GM12873 (cell line): ENCODE measurements around the gene ARSB.

ENCODE experiments used
- TF ChIP-seq, protein P1 (sequence below): IDR thresholded peaks from 2 replicates; pipeline ENCODE4 v1.5.1; 2012; ENCODE audit warnings: low read depth, mild to moderate bottlenecking, moderate library complexity, low read length, control low read depth; ENCODE audit not compliant: insufficient read depth; ENCODE audit errors: missing control alignments

The ARSB gene

GRCh38 chr5:78993165-78993564 is 8.1 kb upstream of the ARSB start:
- TF ChIP-seq, protein P1, sequence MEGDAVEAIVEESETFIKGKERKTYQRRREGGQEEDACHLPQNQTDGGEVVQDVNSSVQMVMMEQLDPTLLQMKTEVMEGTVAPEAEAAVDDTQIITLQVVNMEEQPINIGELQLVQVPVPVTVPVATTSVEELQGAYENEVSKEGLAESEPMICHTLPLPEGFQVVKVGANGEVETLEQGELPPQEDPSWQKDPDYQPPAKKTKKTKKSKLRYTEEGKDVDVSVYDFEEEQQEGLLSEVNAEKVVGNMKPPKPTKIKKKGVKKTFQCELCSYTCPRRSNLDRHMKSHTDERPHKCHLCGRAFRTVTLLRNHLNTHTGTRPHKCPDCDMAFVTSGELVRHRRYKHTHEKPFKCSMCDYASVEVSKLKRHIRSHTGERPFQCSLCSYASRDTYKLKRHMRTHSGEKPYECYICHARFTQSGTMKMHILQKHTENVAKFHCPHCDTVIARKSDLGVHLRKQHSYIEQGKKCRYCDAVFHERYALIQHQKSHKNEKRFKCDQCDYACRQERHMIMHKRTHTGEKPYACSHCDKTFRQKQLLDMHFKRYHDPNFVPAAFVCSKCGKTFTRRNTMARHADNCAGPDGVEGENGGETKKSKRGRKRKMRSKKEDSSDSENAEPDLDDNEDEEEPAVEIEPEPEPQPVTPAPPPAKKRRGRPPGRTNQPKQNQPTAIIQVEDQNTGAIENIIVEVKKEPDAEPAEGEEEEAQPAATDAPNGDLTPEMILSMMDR: no peak

DNA sequence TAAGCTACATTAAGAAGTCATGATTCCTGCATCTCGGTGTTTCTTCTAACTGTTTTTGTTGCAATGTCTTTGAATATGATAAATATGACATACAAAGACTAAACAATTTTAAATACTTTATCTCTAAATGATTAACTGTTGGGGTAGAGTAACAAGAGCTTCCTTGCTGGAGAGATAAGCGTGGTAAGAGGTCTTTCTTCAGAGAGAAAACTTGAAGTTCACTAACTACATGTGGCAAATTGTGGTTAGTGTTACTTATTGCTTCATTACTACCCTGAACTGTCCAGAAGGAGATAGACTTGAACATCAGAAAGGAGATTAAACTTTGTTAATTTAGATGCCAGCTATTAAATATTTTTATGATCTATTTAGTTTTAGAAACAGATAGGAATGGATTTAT is 7.0 kb upstream of the ARSB start:
- TF ChIP-seq, protein P1: no peak

- TF ChIP-seq, protein P1: no peak
Observed at GRCh38 chr5:78989080-78989479, 4.0 kb upstream of the ARSB start.

GRCh38 chr5:78985725-78986223 is 664 bp upstream of the ARSB start:
- TF ChIP-seq, protein P1: no peak

- TF ChIP-seq, protein P1: no peak
Observed at GRCh38 chr5:78984439-78985115, 533 bp downstream of the ARSB start.

- TF ChIP-seq, protein P1: no peak
Observed at GRCh38 chr5:78983601-78984438, 1.3 kb downstream of the ARSB start.

DNA sequence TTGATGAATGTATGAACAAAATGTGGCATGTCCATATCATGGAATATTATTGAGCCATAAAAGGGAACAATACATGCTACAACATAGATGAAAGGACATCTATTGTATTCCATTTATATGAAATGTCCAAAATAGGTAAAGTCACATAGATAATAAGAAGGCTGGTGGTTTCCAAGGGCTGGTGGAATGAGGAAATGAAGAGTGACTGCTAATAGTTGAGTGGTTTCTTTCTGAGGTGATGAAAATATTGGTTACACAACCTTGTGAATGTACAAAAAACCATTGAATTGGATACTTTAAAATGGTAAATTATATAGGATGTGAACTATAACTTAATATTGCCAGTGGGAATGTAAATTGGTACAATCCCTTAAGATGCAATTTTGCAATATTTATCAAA is 5.2 kb downstream of the ARSB start:
- TF ChIP-seq, protein P1: no peak
